UCSD-AML1 (cell line): ENCODE measurements around the gene CC2D1A.
"Not testable (repeated sequence)": the region's sequence is repeated elsewhere in the genome, so short reads cannot be mapped to it uniquely, and the experiment has no call there.

Source experiments
- DNase-seq: peaks from one replicate; lab custom pipeline; 2025; ENCODE audit not compliant: unreplicated experiment; lab: John Stamatoyannopoulos, UW

The CC2D1A gene

GRCh38 chr19:13902993-13903555 is 2.9 kb upstream of the CC2D1A start:
- no peak for DNase-seq

- DNase-seq: no peak
Observed at GRCh38 chr19:13906521-13906904, 512 bp downstream of the CC2D1A start.

GRCh38 chr19:13906910-13907309 is 909 bp downstream of the CC2D1A start:
- no peak for DNase-seq

- no peak for DNase-seq
Observed at GRCh38 chr19:13908674-13909073, 2.7 kb downstream of the CC2D1A start.

GRCh38 chr19:13909430-13909829 is 3.4 kb downstream of the CC2D1A start:
- no peak for DNase-seq

- DNase-seq: no peak
Observed at GRCh38 chr19:13913352-13913751, 7.4 kb downstream of the CC2D1A start.

- DNase-seq: no peak
Observed at GRCh38 chr19:13914777-13915176, 8.8 kb downstream of the CC2D1A start.

GRCh38 chr19:13917888-13918406 is 11.9 kb downstream of the CC2D1A start:
- no peak for DNase-seq

GRCh38 chr19:13918726-13919411 is 12.9 kb downstream of the CC2D1A start:
- DNase-seq: no peak

- no peak for DNase-seq
Observed at GRCh38 chr19:13920524-13920923, 14.5 kb downstream of the CC2D1A start.

GRCh38 chr19:13920940-13921747 is 15.1 kb downstream of the CC2D1A start:
- peak; percentile 52 for DNase-seq

GRCh38 chr19:13922118-13922517 is 16.1 kb downstream of the CC2D1A start:
- not testable (repeated sequence) for DNase-seq

- no peak for DNase-seq
Observed at GRCh38 chr19:13923194-13923987, 17.4 kb downstream of the CC2D1A start.

GRCh38 chr19:13926010-13926409 is 20.0 kb downstream of the CC2D1A start:
- no peak for DNase-seq

GRCh38 chr19:13926715-13927114 is 20.7 kb downstream of the CC2D1A start:
- peak; percentile 42 for DNase-seq

- DNase-seq: no peak
Observed at GRCh38 chr19:13929340-13929739, 23.3 kb downstream of the CC2D1A start.

GRCh38 chr19:13929956-13930355 is 24.0 kb downstream of the CC2D1A start:
- no peak for DNase-seq

GRCh38 chr19:13930402-13930801 is 24.4 kb downstream of the CC2D1A start:
- DNase-seq: no peak

- no peak for DNase-seq
Observed at GRCh38 chr19:13931391-13932148, 25.6 kb downstream of the CC2D1A start.

GRCh38 chr19:13932149-13932637 is 26.2 kb downstream of the CC2D1A start:
- DNase-seq: no peak
